Measurements from ENCODE around the gene CRYZ.

DNA sequence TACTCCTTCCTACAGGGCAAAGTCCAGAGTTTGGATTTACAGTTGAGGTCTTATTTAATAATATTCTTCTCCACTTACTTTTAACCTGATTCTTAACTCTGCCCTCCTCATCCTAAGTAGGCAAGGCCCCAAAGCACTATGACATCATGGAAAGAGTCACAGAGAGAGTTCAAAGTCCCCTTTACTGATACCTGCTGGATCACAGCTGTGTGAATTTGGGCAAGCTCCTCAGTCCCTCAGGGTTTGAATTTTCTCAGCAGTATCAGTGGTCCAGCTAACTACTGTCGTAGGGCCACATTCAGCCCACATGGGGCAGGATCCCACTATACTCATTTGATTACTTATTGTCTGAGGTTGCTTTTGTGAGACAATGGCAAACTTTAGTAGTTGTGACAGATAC is 16.1 kb upstream of the CRYZ start:
- TF ChIP-seq SMC3 (IDR thresholded peaks at IDR 0.05; ENCODE audit: low read depth, low read length) (no peak), CTCF (IDR thresholded peaks at IDR 0.05) (no peak)
